ENCODE data around the gene C11orf87.

Gene C11orf87

DNA sequence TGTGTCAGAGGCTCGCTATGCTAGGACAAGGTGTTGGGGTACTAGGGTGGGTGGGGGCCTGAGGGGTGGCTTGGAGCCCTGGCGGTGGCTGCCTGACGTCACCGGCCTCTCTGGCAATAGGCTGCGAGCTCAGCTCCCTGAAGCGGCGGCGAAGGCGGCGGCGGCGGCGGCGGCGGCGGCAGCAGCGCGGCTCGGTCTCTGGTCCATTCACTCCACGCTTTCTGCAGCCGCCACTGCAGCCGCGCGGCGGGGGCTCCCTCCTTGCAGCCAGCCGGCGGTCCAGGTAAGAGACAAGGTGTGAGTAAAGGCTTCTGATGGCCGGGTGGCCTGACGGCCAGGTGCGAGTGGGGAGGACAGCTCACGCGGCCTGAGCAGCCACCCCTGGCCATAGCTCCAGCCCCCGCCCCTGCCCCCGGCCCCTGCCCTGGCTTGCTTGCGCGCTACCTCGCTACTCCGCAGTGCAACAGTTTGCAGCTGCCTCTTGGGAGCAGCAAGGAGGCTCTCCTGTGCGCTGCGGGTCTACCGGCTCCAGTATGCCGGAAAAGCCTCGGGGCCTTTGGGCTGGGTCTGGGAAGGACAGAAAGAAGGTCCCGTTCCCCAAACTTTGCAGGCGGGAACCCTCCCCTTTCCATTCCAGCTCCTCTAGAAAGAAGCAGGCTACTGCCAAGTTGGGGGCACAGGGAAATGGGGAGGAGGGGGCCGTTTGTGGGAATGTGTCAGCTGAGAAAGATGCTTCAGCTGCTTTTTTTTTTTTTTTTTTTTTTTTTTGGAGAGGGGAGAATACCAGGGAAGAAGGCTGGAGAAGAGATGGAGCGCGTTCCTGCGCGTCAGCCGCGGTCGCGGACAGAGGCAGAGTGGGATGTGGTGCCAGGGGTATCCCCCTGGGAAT, at the start of gene C11orf87:
C11orf87 (plus strand) TSS at position 210 of the 889 bp plus-strand sequence. CDS start 1,444 bp downstream, outside the sequence.
- no peak for DNase-seq

DNA sequence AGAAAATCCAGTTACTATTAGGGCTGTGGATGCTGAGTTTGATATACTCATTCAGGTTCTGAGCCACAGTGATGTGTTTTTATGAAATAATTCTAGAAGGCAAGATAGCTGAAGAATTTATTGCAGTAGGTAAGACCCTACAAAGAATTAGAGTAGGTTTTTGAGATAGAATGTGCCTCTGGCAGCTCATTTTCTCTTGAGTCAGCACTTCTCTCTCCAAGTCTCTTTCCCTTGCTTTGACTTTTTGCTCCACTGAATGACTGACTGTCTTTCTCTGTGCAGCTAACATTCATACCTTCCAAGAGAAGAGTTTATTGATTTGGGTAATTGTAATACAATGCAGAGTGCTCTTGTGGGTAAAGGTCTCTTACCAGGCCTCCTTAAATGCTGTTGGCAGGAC, 48.0 kb upstream of the C11orf87 start:
- DNase-seq: no peak

DNA sequence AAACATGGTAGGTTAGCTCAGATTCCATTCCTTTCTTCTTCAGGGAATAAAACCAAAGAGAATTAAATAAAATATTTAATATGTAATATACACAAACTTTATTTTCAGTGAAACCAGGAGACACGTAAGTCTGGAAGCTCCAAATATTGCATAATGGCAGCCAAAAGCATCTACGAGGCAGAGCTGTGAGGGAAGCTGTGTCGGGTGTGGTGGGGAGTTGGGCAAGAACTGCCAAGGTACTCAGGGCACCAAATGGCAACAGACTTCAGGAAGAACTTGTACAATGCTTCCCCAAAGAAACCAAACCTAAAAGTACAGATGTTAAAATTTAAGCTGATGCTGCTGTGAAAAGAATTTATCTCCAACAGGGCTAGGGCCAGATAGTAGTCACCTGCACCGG, 47.5 kb upstream of the C11orf87 start:
- no peak for DNase-seq

DNA sequence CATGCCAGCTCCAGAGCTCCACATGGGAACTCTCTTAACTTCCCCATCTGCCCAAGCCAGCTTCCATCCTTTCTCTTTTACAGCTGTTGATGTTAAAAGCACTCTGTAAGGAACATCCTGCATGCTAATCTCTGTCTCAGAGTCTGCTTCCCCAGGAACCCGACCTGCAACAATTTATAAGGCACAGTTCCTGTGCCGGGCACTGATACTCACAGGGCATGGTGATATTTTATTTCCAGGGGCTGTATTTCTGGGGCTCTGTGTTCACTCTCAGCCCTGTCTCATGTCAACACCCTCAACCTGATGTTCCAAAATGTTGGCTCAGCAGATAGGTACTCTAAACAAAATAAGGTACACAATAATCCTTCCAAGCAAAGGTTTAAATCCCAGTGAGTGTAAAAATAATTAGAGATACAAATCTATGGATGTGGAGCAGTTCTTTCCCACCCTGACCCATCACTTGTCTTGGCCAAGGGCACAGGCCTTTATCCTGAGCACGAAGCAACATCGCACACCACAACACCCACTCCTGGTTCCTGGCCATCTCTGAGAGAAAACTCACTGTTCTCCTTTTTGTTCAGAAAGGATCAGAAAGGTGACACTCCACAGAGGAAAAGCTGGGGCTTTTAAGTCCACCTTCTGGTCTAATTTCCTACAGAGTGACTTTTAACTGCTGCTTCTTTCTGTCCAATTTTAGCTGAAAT, 44.8 kb upstream of the C11orf87 start:
- DNase-seq: no peak

DNA sequence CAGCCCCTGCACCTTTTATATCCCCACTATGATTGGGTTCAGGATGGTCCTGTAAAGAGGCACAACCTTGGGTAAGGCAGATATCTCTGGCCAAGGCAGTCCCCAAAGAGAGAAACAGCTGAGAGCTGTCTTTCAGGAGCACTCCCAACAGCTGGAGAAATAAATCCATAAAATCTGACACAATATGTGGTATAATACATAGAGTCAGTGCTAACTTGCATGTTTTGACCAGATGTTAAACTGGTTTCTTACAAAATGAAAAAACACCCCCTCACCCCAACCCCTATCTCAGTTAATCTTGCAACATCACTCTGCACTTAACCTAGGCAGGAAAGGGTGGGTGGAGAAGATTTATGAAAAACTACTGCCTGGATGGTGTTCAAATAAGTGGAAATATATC, 44.0 kb upstream of the C11orf87 start:
- no peak for DNase-seq

DNA sequence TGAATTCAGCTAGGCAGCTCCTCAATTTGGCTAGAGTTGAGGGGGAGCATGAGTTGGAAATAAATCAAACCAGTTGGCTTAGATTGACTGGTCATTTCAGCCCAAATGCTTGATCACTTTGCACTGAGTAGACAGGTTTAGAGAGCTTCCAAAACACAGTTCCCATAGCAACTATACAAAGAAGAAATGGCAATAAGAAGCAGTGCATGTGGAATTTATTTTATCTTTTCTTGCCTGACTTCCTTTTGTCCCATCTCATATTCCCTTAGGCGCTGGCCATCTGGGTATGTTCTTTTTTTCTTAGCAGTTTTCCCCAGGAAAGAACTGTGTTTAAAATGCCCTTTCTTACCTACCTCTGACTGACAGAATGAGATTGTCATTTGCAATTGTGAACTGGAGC, 38.7 kb upstream of the C11orf87 start:
- DNase-seq: no peak

DNA sequence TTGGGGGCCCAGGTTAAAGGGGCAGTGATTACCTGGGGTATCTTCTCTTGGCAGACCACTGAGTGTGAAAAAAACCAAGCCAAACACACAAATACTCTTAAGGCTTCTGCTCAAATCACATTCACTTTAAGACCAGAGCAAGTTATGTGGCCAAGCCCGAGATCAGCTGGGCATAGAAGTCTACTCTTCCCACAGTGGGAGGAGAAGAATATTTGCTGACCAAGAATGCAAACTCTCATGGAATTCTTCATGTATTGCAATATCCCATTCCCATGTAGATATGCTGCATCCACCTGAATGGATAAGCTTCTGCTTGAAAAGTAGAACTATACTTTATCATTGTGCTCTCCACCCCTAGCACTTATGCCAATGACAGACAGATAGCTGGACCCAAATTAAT, 37.1 kb upstream of the C11orf87 start:
- DNase-seq: no peak

DNA sequence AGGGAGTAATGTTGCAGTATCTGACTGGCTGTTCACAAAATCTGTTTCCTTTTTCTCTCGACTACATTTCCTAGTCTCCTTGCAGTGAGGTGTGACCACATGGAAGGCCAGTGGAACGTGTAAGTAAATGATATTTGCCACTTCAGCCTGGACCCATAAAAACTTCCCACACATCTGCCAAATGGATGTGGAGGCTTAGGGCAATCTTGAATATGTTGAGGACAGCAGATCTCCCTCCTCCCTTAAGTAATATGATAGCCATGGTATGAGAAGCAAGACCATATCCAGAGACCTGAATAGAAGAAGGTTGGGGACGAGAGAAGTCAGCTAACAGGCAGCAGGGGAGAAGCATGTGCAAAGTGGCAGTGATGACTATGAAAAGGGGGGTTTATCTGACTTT, 33.0 kb upstream of the C11orf87 start:
- DNase-seq: no peak

DNA sequence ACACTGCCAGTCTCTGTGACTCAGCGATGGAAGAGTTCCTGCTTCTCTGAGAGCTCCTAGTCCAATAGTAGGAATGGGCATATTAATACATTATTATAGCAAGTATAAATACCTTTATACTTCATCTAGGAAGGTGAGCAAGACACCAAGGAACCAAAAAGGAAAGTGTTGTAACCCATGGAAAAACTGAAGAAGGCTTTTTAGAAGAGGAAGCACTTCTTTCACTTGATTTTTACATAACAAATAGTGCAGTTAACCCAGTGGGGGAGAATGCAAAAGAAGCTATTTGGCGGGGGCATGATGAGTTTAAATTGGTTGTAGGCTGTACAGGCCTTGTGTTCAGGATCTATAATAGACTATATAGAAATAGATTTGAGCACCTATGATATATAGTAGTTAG, 31.2 kb upstream of the C11orf87 start:
- DNase-seq: no peak

DNA sequence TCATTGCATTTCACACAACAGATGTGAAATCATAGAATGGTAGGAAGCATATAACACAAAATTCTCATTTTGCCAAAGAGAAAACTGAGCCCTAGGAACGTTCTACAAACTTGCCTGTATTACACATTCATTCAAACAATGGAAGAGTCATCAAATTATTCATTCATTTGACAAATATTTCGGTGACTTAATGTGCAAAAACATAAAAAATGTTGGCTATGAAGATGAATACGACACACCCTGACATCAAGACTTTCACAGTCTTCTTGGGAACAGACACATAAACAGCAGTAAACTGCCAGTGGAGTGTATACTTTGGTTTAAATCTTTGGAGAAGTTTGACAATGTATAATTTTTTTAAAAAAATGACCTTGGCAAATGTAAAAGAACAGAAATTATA, 20.4 kb upstream of the C11orf87 start:
- DNase-seq: no peak

DNA sequence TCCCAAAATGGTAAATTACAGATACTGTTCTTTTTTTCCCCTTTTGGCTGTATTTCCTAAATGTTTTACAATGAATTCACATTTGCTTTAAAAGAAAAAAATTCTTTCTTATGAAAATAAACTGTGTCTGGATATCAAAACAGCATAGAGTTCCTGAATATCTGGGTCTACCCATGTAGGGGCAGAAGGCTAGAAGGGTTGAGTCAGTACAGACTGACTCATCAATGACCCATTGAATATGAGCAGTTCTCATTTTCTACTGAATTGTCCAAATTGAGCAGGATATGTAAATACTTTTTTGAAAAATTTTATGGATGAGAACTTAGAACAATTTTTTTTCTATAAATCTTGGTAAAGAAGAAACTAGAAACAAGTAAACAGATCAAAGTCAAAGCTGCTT, 16.3 kb upstream of the C11orf87 start:
- DNase-seq: no peak

DNA sequence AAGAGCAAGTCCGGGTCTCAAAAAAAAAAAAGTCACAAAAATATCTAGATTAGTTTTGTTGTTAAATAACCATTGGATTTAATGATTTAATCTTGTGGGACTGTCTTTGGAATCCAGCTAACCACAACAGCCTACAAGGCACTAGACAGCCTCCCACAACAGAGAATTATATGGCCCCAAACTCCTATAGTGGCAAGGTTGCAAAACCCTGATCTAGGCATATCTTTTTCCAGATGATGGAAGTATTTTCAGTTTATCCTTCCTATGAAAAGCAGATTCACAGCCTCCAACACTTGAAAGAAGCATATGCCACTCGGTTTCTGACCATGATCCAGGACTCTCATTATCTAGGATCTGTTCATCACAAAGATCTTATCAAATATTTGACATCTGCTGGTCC, 5.4 kb upstream of the C11orf87 start:
- no peak for DNase-seq

DNA sequence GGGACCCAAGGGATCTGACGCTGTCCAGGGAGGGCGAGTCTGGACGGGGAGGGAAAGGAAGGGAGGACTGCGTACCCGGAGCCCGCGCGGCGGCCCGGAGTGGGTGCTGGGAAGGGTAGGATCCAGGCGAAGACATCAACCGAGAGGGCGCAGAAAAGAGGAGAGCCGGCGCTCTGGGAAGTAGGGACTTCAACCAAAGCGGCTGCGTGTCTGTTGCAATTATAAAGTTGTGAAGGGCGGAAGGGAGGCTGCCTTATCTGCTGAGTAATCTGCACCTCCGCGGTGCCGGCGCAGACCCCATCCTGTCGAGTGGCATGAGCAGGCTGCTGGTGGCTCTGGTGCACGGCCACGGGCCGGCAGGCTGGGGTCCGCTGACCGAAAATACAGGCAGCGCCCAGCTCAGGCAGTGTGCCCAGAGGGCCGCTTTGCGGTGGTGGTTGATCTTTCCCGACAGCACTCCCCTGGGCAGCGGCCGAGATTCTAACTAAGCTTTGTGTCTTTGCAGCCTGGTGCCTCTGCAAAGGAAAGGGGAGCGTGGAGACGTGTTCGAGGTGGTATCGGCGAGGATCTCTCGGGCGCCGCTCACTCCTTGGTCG, 978 bp downstream of the C11orf87 start:
- DNase-seq: no peak

DNA sequence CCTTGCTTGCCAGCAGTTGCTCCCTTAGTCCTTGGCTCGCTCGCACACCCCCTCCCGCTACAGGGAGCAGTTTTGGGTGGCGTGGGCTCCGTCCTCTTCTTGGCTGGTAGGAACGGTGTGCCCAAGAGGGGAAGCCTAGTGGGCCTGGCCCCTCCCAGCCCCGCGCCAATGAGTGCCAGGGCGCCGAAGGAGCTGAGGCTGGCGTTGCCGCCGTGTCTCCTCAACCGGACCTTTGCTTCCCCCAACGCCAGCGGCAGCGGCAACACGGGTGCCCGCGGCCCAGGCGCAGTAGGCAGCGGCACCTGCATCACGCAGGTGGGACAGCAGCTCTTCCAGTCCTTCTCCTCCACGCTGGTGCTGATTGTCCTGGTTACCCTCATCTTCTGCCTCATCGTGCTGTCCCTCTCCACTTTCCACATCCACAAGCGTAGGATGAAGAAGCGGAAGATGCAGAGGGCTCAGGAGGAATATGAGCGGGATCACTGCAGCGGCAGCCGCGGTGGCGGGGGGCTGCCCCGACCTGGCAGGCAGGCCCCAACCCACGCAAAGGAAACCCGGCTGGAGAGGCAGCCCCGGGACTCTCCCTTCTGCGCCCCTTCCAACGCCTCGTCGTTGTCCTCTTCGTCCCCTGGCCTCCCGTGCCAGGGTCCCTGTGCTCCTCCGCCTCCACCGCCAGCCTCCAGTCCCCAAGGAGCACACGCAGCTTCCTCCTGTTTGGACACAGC, 1.6 kb downstream of the C11orf87 start:
- no peak for DNase-seq

DNA sequence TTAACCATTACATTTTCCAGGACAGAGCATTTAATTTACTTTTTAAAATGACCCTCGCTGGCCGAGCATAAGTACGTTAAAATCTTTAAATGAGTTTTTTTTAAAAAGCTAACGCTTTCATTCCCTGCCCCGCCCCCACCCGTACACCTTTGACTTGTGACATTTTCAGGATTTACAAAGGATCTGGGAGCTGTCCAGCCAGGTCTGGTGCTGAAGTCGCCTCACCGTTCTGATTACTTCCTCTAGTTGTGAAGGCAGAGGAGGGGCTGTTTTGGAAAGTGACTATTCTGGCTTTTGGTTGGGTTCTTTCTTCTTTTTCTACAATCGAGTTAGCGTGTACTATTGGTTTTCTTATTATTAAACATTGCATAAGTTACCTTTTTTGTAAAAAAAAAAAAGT, 2.9 kb downstream of the C11orf87 start:
- DNase-seq: no peak

DNA sequence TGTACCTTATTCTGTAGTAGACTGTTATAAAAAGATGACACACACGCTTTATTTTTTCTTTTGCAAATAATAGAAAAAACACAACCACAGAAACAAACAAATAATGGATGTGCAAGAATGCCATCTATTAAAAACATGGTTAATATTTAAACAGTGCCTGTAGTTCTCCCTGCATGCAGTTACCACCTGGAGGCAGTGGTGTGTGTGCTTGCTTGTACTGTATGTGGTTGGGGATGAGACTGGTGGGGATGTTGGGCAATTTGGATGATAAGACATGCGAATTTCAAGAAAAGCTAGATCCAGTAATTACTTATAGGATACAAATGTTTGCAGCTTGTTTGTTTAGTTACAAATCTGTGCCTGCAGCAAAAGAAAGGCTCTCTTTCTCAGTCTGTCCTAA, 3.6 kb downstream of the C11orf87 start:
- no peak for DNase-seq

DNA sequence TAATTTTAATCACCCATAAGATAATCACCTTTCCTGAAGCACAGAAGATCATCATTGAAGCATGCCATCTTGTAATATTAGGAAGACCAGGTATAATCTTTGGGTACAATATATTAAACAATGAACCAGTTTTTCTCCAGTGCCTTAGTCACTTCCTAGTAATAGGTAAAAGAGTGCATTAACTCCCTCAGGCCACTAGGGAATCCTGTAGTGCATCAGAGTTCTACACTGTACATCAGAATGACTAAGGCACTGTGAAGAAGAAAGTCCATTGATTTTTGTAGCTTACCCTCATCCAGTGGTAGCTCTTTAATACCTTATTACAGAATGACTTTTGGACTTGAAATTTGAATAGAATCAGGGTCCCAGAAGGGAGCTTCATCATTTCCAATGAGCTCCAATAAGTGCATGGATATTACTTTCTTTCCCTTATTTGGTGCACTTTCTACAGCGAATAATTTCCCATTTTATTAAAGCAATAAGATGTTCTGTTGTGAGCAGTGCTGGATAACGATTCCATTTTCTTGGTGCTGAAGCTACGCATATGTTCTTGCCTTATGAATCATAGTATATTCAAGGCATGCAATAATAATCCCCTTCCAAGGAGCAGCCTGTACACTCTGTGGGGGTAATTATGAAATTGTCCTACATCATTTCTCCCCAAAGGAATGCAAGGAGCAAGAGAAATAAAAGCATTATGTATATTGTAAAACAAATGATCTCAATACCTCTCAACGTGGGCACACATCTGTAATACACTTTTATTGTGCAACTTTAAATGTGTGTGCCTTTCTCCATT, 4.7 kb downstream of the C11orf87 start:
- no peak for DNase-seq

DNA sequence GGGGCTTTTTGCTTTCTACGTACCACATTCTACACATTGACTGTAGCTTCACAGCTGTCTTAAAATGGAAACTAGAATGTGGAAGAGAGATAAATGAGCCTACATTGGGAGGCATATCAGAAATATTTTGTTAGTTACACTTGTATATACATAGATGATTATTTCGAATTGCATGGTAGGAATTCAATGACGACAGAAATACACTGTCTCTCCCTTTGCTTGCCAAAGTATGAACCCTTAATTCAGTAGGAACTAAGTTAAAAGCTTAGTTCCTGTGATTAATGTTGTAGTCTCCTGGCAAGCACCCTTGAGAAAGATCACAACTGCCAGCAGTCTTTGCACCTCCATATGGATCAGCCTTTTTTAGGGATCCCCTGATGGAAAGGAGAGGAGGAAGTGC, 10.1 kb downstream of the C11orf87 start:
- no peak for DNase-seq

DNA sequence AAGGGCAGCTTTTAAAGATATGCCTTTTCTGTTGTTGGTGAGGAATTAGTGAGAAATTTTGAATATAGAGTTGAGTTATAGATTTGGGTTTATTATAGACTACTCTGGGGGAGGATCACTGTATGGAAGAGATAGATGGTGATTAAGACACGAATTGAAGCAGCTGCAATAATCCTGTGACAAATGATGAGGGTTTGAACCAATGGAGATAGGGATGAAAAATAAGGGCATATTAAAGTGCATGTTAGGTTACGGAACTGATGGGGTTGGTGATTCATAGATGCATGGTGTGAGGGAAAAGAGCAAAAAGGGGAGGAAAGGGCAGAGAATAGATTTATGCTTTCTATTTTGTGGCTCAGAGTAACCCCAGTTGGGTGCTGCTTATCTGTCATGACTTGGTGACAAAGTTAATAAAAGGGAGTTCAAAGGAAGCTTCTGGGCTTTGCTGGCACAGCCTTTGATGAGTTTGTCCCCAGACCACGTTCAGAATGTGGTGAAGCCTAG, 11.8 kb downstream of the C11orf87 start:
- DNase-seq: no peak

DNA sequence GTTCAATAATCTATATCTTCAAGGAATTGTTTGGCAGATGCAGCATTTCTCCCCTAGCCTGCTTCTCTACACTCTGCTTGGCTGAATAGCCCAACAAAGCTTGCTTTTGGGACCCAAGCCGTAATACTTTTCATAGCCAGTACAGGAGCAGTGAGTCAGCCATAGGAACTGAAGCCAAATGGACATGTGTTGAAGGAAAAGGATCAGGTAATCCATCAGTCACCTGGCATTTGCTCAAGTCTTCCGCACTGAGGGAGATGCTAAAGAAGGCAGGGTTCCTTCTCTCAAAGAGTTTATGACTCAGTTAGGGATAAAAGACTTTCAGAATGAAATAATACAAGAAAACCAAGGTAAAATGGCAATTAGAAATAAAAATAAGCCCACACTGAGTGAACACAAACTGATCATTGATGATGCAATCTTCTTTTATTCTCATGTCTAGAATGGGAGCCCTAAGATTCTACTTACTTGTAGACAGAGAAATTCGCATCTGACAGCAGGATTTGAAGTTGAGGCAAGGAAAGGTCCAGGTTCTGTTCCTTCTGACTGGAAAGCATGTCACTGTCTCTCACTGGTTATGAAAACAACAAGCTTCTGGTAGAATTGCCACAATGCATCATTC, 13.2 kb downstream of the C11orf87 start:
- DNase-seq: no peak

DNA sequence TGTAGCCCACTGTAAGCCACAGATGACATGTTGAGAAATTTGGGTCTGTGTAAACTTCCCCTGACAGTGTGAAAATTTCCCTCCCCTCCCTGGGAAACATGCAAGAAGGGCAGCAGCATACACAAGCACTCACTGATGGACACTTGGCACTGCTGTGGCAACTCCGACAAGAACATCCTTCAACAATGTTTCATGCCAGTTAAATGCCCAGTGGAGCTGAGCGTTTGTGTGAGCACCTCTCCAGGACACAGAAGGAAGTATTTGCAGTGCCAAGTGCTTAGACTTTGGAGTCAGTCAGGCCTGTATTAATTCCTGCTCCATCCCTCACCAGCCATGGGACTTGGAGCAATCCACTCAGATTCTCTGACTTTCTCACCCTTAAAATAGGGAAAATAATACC, 17.7 kb downstream of the C11orf87 start:
- no peak for DNase-seq

DNA sequence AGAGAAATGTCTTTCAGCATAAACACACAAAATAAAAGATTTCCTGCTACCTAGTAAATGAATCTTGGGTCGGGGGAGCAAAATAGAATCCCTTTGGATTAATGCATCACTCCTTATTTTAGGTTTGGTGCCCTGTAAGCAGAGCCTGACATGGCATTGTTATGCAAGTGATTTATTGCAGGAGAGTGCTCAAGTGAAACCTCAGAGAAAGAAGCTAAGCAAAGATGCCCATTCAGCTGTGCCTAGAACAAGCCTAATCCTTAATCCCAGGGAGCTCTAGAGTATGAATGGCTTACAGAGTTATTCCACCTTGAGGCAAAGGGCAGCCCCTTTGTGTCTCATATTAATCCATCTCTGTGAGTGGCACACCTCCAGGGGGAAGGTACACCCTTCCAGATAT, 21.1 kb downstream of the C11orf87 start:
- no peak for DNase-seq

Data from cortex of kidney (tissue), 1 donor.